ENCODE results near the gene SLITRK3.

SLITRK3 gene

GRCh38 chr3:165212580-165212979 is 16.4 kb upstream of the SLITRK3 start:
- TF ChIP-seq CTCF (IDR thresholded peaks at IDR 0.05; ENCODE audit: control insufficient read depth, insufficient read depth, low read depth, low read length, missing control alignments): no peak
- no peak for DNase-seq (ENCODE audit: low read depth)
- no peak overlapping the region for H3K4me3 ChIP-seq (ENCODE audit: control insufficient read depth, low read depth, low read length)

GRCh38 chr3:165211721-165212120 is 15.5 kb upstream of the SLITRK3 start:
- TF ChIP-seq CTCF (IDR thresholded peaks at IDR 0.05; ENCODE audit: control insufficient read depth, insufficient read depth, low read depth, low read length, missing control alignments): no peak
- no peak for DNase-seq (ENCODE audit: low read depth)
- H3K4me3 ChIP-seq (ENCODE audit: control insufficient read depth, low read depth, low read length): no peak overlapping the region

- no peak for TF ChIP-seq CTCF (IDR thresholded peaks at IDR 0.05; ENCODE audit: control insufficient read depth, insufficient read depth, low read depth, low read length, missing control alignments)
- no peak overlapping the region for H3K4me3 ChIP-seq (ENCODE audit: control insufficient read depth, low read depth, low read length)
- DNase-seq (ENCODE audit: low read depth): no peak
These were observed 14.5 kb upstream of the SLITRK3 start for GRCh38 chr3:165210727-165211126.

- no peak overlapping the region for H3K4me3 ChIP-seq (ENCODE audit: control insufficient read depth, low read depth, low read length)
- no peak for DNase-seq (ENCODE audit: low read depth)
- TF ChIP-seq CTCF (IDR thresholded peaks at IDR 0.05; ENCODE audit: control insufficient read depth, insufficient read depth, low read depth, low read length, missing control alignments): peak; percentile 12
These were observed 13.9 kb upstream of the SLITRK3 start for GRCh38 chr3:165210132-165210531.

GRCh38 chr3:165206454-165207266 is 10.5 kb upstream of the SLITRK3 start:
- peak; percentile 91 for TF ChIP-seq CTCF (IDR thresholded peaks at IDR 0.05; ENCODE audit: control insufficient read depth, insufficient read depth, low read depth, low read length, missing control alignments)
- H3K4me3 ChIP-seq (ENCODE audit: control insufficient read depth, low read depth, low read length): peak overlapping the region; percentile 13; the same call in 1 of the 2 replicates
- peak; percentile 31 for DNase-seq (ENCODE audit: low read depth)

- no peak for DNase-seq (ENCODE audit: low read depth)
- TF ChIP-seq CTCF (IDR thresholded peaks at IDR 0.05; ENCODE audit: control insufficient read depth, insufficient read depth, low read depth, low read length, missing control alignments): no peak
- no peak overlapping the region for H3K4me3 ChIP-seq (ENCODE audit: control insufficient read depth, low read depth, low read length)
These were observed 8.3 kb upstream of the SLITRK3 start for GRCh38 chr3:165204445-165204844.

Measured in AG09309 (cell line).